Measurements from ENCODE around the gene ZBTB7B. TPM values are rescaled to one million over a fixed set of nuclear protein-coding genes. Genes with fewer than 3 reads are reported as not detected.

The ZBTB7B gene
- total and polyA plus RNA-seq, 2 donors (not counting 1 experiment from before 2014, with no cell fraction given) = 55.7 to 67.3 TPM

DNA sequence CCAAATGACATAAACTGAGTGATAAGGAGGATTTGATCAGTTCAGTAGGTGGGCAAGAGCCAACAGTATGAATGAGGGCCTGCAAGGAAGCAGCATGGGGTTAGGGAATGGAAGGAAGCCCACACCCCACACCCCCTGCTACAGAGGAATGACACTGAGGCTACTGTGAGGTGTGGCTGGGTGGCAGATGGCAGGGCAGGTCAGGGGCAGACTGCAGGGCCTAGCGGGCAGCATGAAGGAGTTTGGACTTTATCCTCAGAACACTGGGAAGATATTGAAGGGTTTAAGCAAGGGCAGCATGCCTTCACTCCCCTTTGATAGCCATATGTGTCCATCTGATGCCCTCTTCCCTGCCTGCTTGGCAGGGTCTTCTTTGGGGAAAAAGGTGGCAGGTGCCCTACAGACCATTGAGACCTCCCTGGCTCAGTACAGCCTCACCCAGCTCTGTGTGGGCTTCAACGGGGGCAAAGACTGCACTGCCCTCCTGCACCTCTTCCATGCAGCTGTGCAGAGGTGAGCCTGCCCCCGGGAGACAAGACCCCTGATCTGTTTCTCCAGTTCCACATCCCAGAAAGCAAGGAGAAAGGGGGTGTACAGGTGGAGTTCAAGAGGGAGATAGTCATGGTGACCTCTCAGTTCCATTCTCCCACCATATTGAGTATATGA lies 13.3 kb upstream of the ZBTB7B start:
- peaks cover 35% of the 10 kb centered on the region for H4K20me1 ChIP-seq (ENCODE audit: control insufficient read depth, insufficient read depth, low read length, poor library complexity, severe bottlenecking)
- no peaks in the 10 kb centered on the region for H3K27me3 Mint-ChIP-seq
- peaks cover 0 to 47% of the 10 kb centered on the region in 2 experiments for H3K36me3 ChIP-seq (replicated peaks in 1 of 2; ENCODE audit: control extremely low read depth in 1 of 2, control insufficient read depth in 1 of 2, extremely low read depth in 1 of 2, insufficient read depth in 2 of 2, low read length in 1 of 2)
- H3K27me3 ChIP-seq (replicated peaks in 1 of 4; ENCODE audit: control extremely low read depth in 1 of 4, control insufficient read depth in 3 of 4, insufficient read depth in 4 of 4, low read length in 3 of 4) = no peaks in the 10 kb centered on the region
- no peak overlapping the region for H3K27ac Mint-ChIP-seq
- 100% methylated on average over 1 of the region's 3 CpGs for WGBS (ENCODE audit: insufficient coverage)
- peaks cover 0 to 4% of the 10 kb centered on the region in 2 donors for H3K4me1 ChIP-seq (ENCODE audit: control insufficient read depth in 2 of 2, insufficient read depth in 2 of 2, low read length in 2 of 2)
- no peaks in the 10 kb centered on the region for H3K9me3 ChIP-seq (ENCODE audit: control extremely low read depth in 1 of 3, control insufficient read depth in 2 of 3, insufficient read depth in 1 of 3, low read length in 2 of 3)
- no peak for TF ChIP-seq EZH2 (IDR thresholded peaks at IDR 0.05; ENCODE audit: borderline replicate concordance, insufficient read depth, low read depth, low read length, poor library complexity, severe bottlenecking)
- TF ChIP-seq, protein P1, sequence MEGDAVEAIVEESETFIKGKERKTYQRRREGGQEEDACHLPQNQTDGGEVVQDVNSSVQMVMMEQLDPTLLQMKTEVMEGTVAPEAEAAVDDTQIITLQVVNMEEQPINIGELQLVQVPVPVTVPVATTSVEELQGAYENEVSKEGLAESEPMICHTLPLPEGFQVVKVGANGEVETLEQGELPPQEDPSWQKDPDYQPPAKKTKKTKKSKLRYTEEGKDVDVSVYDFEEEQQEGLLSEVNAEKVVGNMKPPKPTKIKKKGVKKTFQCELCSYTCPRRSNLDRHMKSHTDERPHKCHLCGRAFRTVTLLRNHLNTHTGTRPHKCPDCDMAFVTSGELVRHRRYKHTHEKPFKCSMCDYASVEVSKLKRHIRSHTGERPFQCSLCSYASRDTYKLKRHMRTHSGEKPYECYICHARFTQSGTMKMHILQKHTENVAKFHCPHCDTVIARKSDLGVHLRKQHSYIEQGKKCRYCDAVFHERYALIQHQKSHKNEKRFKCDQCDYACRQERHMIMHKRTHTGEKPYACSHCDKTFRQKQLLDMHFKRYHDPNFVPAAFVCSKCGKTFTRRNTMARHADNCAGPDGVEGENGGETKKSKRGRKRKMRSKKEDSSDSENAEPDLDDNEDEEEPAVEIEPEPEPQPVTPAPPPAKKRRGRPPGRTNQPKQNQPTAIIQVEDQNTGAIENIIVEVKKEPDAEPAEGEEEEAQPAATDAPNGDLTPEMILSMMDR (IDR thresholded peaks at IDR 0.05) = no peak
- H3K9ac ChIP-seq (ENCODE audit: low read length) = no peak overlapping the region
- no peak overlapping the region for H3K4me3 Mint-ChIP-seq
- no peak overlapping the region for H3K4me2 ChIP-seq (replicated peaks; ENCODE audit: low read depth, low read length, poor library complexity, severe bottlenecking)
- CTCF ChIA-PET = interaction anchor here (1.1 to 2.6 kb wide), 2 partner anchors 10 kb away, joined by 4 to 11 read pairs; no protein-coding TSS in a partner anchor
- DNase-seq = no peak
- no peak for ATAC-seq (ENCODE audit: low read depth)
- H3K9me3 Mint-ChIP-seq (ENCODE audit: insufficient read depth) = no peaks in the 10 kb centered on the region
- peaks cover 46% of the 10 kb centered on the region for H3K79me2 ChIP-seq (ENCODE audit: control insufficient read depth, insufficient read depth, low read length)
- no peak overlapping the region for H3K4me3 ChIP-seq (ENCODE audit: control extremely low read depth in 1 of 5, extremely low read depth in 1 of 5, insufficient read depth in 1 of 5, low read depth in 2 of 5, low read length in 4 of 5)
- no peak overlapping the region for H2AFZ ChIP-seq (ENCODE audit: insufficient read depth, low read depth, low read length, poor library complexity, severe bottlenecking)
- POLR2A ChIA-PET = no interaction called here
- intact Hi-C loops (cut with micrococcal nuclease) = no loop called here
- H3K27ac ChIP-seq (ENCODE audit: low read length in 2 of 2) = no peak overlapping the region
- peaks cover 17% of the 10 kb centered on the region for H3K4me1 Mint-ChIP-seq

- Histone ChIP-seq H3K27me3 (replicated peaks in 1 of 4; ENCODE audit: control extremely low read depth in 1 of 4, control insufficient read depth in 3 of 4, insufficient read depth in 4 of 4, low read length in 3 of 4) (no peaks in the 10 kb centered on the region), H3K9me3 (ENCODE audit: control extremely low read depth in 1 of 3, control insufficient read depth in 2 of 3, insufficient read depth in 1 of 3, low read length in 2 of 3) (no peaks in the 10 kb centered on the region), H3K4me3 (ENCODE audit: control extremely low read depth in 1 of 5, extremely low read depth in 1 of 5, insufficient read depth in 1 of 5, low read depth in 2 of 5, low read length in 4 of 5) (no peak overlapping the region), H3K36me3 (replicated peaks in 1 of 2; ENCODE audit: control extremely low read depth in 1 of 2, control insufficient read depth in 1 of 2, extremely low read depth in 1 of 2, insufficient read depth in 2 of 2, low read length in 1 of 2) (peaks cover 0 to 47% of the 10 kb centered on the region in 2 experiments), H3K27ac (ENCODE audit: low read length in 2 of 2) (no peak overlapping the region), H3K9ac (ENCODE audit: low read length) (no peak overlapping the region), H2AFZ (ENCODE audit: insufficient read depth, low read depth, low read length, poor library complexity, severe bottlenecking) (no peak overlapping the region), H3K4me1 (ENCODE audit: control insufficient read depth in 2 of 2, insufficient read depth in 2 of 2, low read length in 2 of 2) (peaks cover 0 to 2% of the 10 kb centered on the region in 2 donors), H3K79me2 (ENCODE audit: control insufficient read depth, insufficient read depth, low read length) (peaks cover 44% of the 10 kb centered on the region), H3K4me2 (replicated peaks; ENCODE audit: low read depth, low read length, poor library complexity, severe bottlenecking) (no peak overlapping the region), H4K20me1 (ENCODE audit: control insufficient read depth, insufficient read depth, low read length, poor library complexity, severe bottlenecking) (peaks cover 35% of the 10 kb centered on the region)
- Mint-ChIP-seq H3K27ac (no peak overlapping the region), H3K27me3 (no peaks in the 10 kb centered on the region), H3K4me3 (no peak overlapping the region), H3K9me3 (ENCODE audit: insufficient read depth) (no peaks in the 10 kb centered on the region), H3K4me1 (peaks cover 19% of the 10 kb centered on the region)
- CTCF ChIA-PET = interaction anchor here (0.5 to 1.1 kb wide), 2 partner anchors 9 to 779 kb away, joined by 3 to 4 read pairs; no protein-coding TSS in a partner anchor
- WGBS (ENCODE audit: insufficient coverage) = 94% methylated on average over 6 of the region's 8 CpGs
- no peak for ATAC-seq (ENCODE audit: low read depth)
- no peak for DNase-seq
- POLR2A ChIA-PET = no interaction called here
- TF ChIP-seq EZH2 (IDR thresholded peaks at IDR 0.05; ENCODE audit: borderline replicate concordance, insufficient read depth, low read depth, low read length, poor library complexity, severe bottlenecking) = no peak
- TF ChIP-seq, protein P1 (IDR thresholded peaks at IDR 0.05) = no peak
- intact Hi-C loops (cut with micrococcal nuclease) = no loop called here
These were observed 12.3 kb upstream of the ZBTB7B start for GRCh38 chr1:154990276-154990675.
